GM23248 (cell line): ENCODE data around the gene SCN4A. TPM values are rescaled to one million over a fixed set of nuclear protein-coding genes. Genes with fewer than 3 reads are reported as not detected.

Experiments used
- DNase-seq: peaks from one replicate; pipeline ENCODE4 v3.0.0-alpha.2; 2015
- H2AFZ ChIP-seq: fragments of 200-600 bp; sonication (generic); 2 replicates; pipeline ENCODE4 v1.6.1; 2016; ENCODE audit warnings: antibody characterized with exemption
- H3F3A ChIP-seq: fragments of 200-600 bp; sonication (generic); 2 replicates; pipeline ENCODE4 v1.6.1; 2016; ENCODE audit warnings: mild to moderate bottlenecking, antibody characterized with exemption, mixed run types; ENCODE audit not compliant: insufficient read depth
- H3K27ac ChIP-seq: fragments of 200-600 bp; sonication (generic); 2 replicates; pipeline ENCODE4 v1.5.1; 2016; ENCODE audit warnings: mild to moderate bottlenecking
- H3K27me3 ChIP-seq: fragments of 200-600 bp; sonication (generic); replicated peaks from 2 replicates; pipeline ENCODE4 v1.6.1; 2016; ENCODE audit warnings: mild to moderate bottlenecking; ENCODE audit not compliant: insufficient read depth
- H3K36me3 ChIP-seq: fragments of 200-600 bp; sonication (generic); 2 replicates; pipeline ENCODE4 v1.6.1; 2016; ENCODE audit warnings: low read depth, mild to moderate bottlenecking
- H3K4me1 ChIP-seq: fragments of 200-600 bp; sonication (generic); 2 replicates; pipeline ENCODE4 v1.6.1; 2016; ENCODE audit warnings: mild to moderate bottlenecking; ENCODE audit not compliant: insufficient read depth
- H3K4me2 ChIP-seq: fragments of 200-600 bp; sonication (generic); one replicate; pipeline ENCODE4 v1.6.1; 2016; ENCODE audit warnings: mild to moderate bottlenecking; ENCODE audit not compliant: unreplicated experiment
- H3K4me3 ChIP-seq: fragments of 200-600 bp; sonication (generic); 2 replicates; pipeline ENCODE4 v1.5.1; 2016; ENCODE audit warnings: mild to moderate bottlenecking
- H3K79me2 ChIP-seq: fragments of 200-600 bp; sonication (generic); 2 replicates; pipeline ENCODE4 v1.6.1; 2016; ENCODE audit warnings: mild to moderate bottlenecking; ENCODE audit not compliant: insufficient read depth
- H3K9ac ChIP-seq: fragments of 200-600 bp; sonication (generic); 2 replicates; pipeline ENCODE4 v1.6.1; 2016; ENCODE audit warnings: mild to moderate bottlenecking
- H3K9me2 ChIP-seq: fragments of 200-600 bp; sonication (generic); 2 replicates; pipeline ENCODE4 v1.6.1; 2016; ENCODE audit warnings: mixed run types, mild to moderate bottlenecking, moderate library complexity; ENCODE audit not compliant: insufficient read depth
- H3K9me3 ChIP-seq: fragments of 200-600 bp; sonication (generic); one replicate; pipeline ENCODE4 v1.6.1; 2017; ENCODE audit warnings: low read depth
- H4K20me1 ChIP-seq: fragments of 200-600 bp; sonication (generic); 2 replicates; pipeline ENCODE4 v1.6.0; 2016; ENCODE audit not compliant: insufficient read depth
- EZH2 ChIP-seq: fragments of 200-600 bp; sonication (generic); IDR thresholded peaks from 2 replicates; pipeline ENCODE4 v1.6.1; 2018; ENCODE audit warnings: antibody characterized with exemption, mild to moderate bottlenecking; ENCODE audit not compliant: insufficient read depth, poor library complexity, severe bottlenecking
- EZH2phosphoT487 ChIP-seq: fragments of 200-600 bp; sonication (generic); IDR thresholded peaks from 2 replicates; pipeline ENCODE4 v1.6.1; 2018; ENCODE audit warnings: antibody characterized with exemption, moderate library complexity, mild to moderate bottlenecking, low read depth; ENCODE audit not compliant: insufficient read depth
- WGBS, 2 experiments: methylation state at CpG; one replicate each; pipeline ENCODE4 v1.1.6; 2015 to 2017; ENCODE audit warnings: low lambda C conversion rate in 2 of 2, low coverage in 1 of 2; ENCODE audit errors: missing lambda C conversion rate in 2 of 2; 5-methylcytosine and 5-hydroxymethylcytosine counted together
- in situ Hi-C: fragments of 300-500 bp; cut with MboI; formaldehyde crosslinking; loops from 2 replicates; pipeline ENCODE4 v1.15.0; 2020
- polyA plus RNA-seq: library from polyadenylated mRNA; unstranded; fragments of >200 nt; fragmentation: Nextera tagmentation; extraction: Ambion mirVana; gene quantifications from 2 replicates; pipeline ENCODE4 v1.2.1, GENCODE V29; 2016
- total RNA-seq: library from RNA; depleted of rRNA; stranded (reverse); fragments of >200 nt; shearing (Covaris generic); gene quantifications from 2 replicates; pipeline ENCODE4 v1.2.3, GENCODE V29; 2014

SCN4A gene
- total and polyA plus RNA-seq, 2 experiments from 2014 or later: not detected

DNA sequence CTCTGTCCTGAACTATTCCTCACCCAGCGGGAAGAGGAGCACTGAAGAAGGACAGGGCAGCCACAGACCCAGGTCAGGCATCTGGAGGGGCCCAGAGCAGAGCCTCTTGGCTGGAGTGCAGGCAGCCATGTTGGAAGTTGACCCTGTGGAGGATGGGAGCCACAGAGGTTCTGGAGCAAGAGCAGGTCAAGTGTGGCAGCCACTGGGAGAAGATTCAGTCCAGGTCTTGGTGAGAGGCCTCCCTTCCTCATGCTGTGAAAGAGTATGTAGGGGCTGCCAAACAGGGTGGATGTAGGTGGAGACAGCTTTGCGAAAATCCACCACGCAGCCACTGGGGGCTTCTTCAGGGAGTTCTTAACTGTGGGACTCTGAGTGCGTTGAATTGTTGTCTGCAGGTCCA lies 40.0 kb downstream of the SCN4A start:
- H3K79me2 ChIP-seq: no peaks in the 10 kb centered on the region
- in situ Hi-C loops: no loop called here

DNA sequence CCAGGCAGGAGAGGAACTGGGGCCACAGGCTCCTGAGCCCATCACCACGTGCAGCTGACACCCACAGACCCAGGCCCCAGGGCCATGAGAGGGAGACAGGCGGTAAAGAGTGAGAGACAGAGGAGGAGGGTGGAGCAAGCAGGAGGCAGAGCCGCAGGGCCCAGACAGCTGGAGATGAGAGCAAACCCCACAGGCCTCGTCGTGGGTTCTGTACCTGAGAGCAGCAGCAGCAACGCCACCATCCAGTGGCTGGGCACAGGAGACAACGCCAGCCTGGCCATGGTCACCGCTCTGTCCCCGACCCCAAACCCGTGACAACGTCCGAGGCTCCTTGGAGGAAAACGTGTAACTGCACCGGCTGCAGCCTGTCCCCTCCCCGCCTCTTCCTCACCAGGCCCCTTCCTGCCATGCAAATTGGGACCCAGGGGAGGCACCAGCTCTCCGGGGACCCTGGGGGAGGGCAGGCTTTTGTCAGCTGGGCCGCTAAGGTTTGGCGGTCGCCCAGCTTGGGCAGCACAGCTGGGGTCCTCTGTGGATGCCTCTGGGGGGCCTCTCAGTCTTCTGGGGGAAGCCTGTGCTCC lies 40.6 kb downstream of the SCN4A start, which contains the start of gene CD79B:
TSS of gene CD79B (minus strand) at position 351 of the 581 bp plus-strand sequence. CDS start at position 281, 70 bp downstream.
- no peak within 1 kb of the TSS for H3K9ac ChIP-seq
- no peak within 1 kb of the TSS for H3K4me2 ChIP-seq
- DNase-seq: no peak
- H3K27me3 ChIP-seq: peaks cover 14% of the 10 kb centered on the region
- H4K20me1 ChIP-seq: no peaks in the 10 kb centered on the region
- H3K79me2 ChIP-seq: no peaks in the 10 kb centered on the region
- no peak within 1 kb of the TSS for H3K4me3 ChIP-seq
- no peak within 1 kb of the TSS for H3K27ac ChIP-seq
- H3F3A ChIP-seq: no peaks in the 10 kb centered on the region
- no peaks in the 10 kb centered on the region for H3K9me2 ChIP-seq
- no peaks in the 10 kb centered on the region for H3K36me3 ChIP-seq
- 71 to 82% methylated on average over 9 to 19 of the region's 19 CpGs for WGBS, 2 experiments
- H3K9me3 ChIP-seq: no peaks in the 10 kb centered on the region
- no peaks in the 10 kb centered on the region for H3K4me1 ChIP-seq
- in situ Hi-C loops: no loop called here
- no peak within 1 kb of the TSS for H2AFZ ChIP-seq
- TF ChIP-seq EZH2phosphoT487: no peak
- TF ChIP-seq EZH2: no peak

More for the DNA sequence above, 40.0 kb downstream of the SCN4A start:
- no peaks in the 10 kb centered on the region for H3K4me1 ChIP-seq
- H3K9me3 ChIP-seq: no peaks in the 10 kb centered on the region
- no peak overlapping the region for H2AFZ ChIP-seq
- H3K36me3 ChIP-seq: no peaks in the 10 kb centered on the region
- H3K4me2 ChIP-seq: no peak overlapping the region
- no peaks in the 10 kb centered on the region for H3K9me2 ChIP-seq
- H3F3A ChIP-seq: no peaks in the 10 kb centered on the region
- peaks cover 14% of the 10 kb centered on the region for H3K27me3 ChIP-seq
- TF ChIP-seq EZH2 (no peak), EZH2phosphoT487 (no peak)
- no peaks in the 10 kb centered on the region for H4K20me1 ChIP-seq
- no peak overlapping the region for H3K4me3 ChIP-seq
- WGBS, 2 experiments: 86 to 93% methylated on average over 4 of the region's 4 CpGs
- H3K27ac ChIP-seq: no peak overlapping the region
- no peak overlapping the region for H3K9ac ChIP-seq
- no peak for DNase-seq

DNA sequence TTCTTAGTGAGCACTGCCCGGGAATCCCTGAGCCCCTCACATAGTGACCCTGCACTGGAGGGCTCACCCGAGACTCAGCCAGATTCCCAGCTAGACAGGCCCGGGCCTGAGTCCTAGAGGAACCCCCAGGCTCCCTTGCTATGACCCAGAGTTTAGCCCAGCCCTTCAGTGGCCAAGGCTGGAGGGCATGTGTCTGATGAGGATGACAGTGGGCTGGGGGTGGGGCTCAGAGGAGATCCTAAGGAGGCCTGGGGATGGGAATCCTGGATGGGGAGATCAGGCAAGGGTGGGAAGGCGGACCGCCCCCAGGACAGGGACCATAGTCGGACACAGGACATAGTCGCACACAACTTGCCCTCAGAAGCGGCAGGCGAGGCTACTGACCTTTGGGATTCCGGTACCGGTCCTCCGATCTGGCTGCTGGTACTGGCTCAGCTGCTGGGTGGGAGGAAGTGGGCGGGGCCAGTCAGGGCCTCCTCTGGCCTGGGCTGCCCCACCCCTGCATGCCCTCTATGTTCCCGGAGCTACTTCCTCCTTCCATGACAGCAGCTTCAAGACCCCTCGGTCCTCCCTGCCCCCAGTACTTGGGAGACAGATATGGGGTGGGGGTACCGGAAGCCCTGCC lies 41.7 kb downstream of the SCN4A start:
- in situ Hi-C loops: no loop called here
- Histone ChIP-seq H3F3A (no peaks in the 10 kb centered on the region), H3K36me3 (no peaks in the 10 kb centered on the region), H4K20me1 (no peaks in the 10 kb centered on the region), H3K4me2 (no peak overlapping the region), H2AFZ (no peak overlapping the region), H3K27me3 (peaks cover 12% of the 10 kb centered on the region), H3K9me2 (no peaks in the 10 kb centered on the region), H3K4me1 (no peaks in the 10 kb centered on the region), H3K79me2 (no peaks in the 10 kb centered on the region), H3K27ac (no peak overlapping the region), H3K9me3 (no peaks in the 10 kb centered on the region), H3K4me3 (no peak overlapping the region), H3K9ac (no peak overlapping the region)
- DNase-seq: no peak
- TF ChIP-seq EZH2phosphoT487: no peak
- 75 to 76% methylated on average over 11 to 16 of the region's 16 CpGs for WGBS, 2 experiments

DNA sequence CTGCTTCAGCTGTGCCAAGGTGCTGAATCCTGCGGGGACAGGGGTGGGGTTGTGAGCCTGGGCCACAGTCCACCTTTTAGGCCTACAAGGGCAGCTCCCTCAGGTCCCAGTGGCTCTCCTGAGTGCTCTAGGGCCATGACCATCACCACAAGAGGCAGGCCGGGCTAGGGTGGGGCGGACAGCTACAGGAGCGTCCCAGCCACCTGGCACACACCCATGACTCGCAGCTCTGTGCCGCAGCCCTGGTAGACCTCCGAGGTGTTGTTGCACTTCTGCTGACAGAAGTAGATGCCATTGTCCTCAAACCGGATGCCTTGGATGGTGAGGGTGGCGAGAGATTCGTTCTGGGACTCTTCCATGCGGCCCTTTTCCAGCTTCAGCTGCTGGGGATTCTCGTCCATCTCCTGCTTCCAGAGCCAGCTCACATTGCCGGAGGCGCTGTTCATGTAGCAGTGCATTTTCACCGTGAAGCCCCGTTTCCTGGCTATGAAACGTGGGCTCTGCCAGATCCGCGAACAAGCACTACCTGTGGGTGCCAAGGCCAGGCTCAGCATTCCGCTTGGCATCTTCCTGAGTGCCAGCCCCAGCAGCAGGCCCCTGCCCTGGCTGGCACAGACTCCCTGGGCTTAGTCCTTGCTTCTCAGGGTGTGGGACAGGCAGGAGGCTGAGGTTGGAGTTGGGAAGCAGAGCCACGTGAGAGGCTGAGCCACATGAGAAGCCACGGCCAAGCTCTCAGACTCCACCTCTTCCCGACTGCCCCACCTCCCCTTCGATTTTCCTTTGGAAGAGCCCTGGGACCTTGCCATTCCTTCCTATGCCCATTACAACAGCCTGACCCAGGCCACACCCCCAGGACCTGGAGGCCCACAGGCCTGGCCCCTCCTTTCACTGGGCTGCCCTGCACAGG lies 42.6 kb downstream of the SCN4A start:
- in situ Hi-C loops: loop anchor here (10.0 kb wide), 2 partner anchors 95 to 205 kb away; partner anchors contain the start of genes ERN1 and ICAM2
- H4K20me1 ChIP-seq: no peaks in the 10 kb centered on the region

More for the DNA sequence above, 42.6 kb downstream of the SCN4A start:
- Histone ChIP-seq H3K36me3 (no peaks in the 10 kb centered on the region), H3K27me3 (peaks cover 7% of the 10 kb centered on the region; the same call in 1 of the 2 replicates), H2AFZ (no peak overlapping the region), H3K9ac (no peak overlapping the region), H3K9me2 (no peaks in the 10 kb centered on the region), H3F3A (no peaks in the 10 kb centered on the region), H3K9me3 (no peaks in the 10 kb centered on the region), H3K4me1 (no peaks in the 10 kb centered on the region), H3K4me2 (no peak overlapping the region), H3K4me3 (no peak overlapping the region), H3K79me2 (no peaks in the 10 kb centered on the region), H3K27ac (no peak overlapping the region)
- TF ChIP-seq EZH2 (no peak), EZH2phosphoT487 (no peak)
- no peak for DNase-seq
- 79 to 82% methylated on average over 24 of the region's 24 CpGs for WGBS, 2 experiments
